Stomach (tissue), 9 donors: ENCODE measurements around the gene PDE4C. TPM values are rescaled to one million over a fixed set of nuclear protein-coding genes. Genes with fewer than 3 reads are reported as not detected.

Source experiments
- DNase-seq, 2 donors: peaks; one replicate each; pipeline versions ENCODE4 v3.0.0 to v3.0.0-alpha.2; 2013 to 2019
- H3K27ac ChIP-seq, 5 donors: fragments of 200-600 bp in 4 of 5; sonication (generic) in 4 of 5; one replicate each; pipeline ENCODE4 v1.5.1; 2013 to 2019; ENCODE audit warnings: mild to moderate bottlenecking in 1 of 5, moderate library complexity in 1 of 5
- H3K27me3 ChIP-seq, 3 donors: fragments of 200-600 bp; sonication (generic); one replicate each; pipeline ENCODE4 v1.5.1; 2017 to 2019; ENCODE audit warnings: mixed run types in 1 of 3
- H3K36me3 ChIP-seq, 4 donors: fragments of 200-600 bp; sonication (generic); 1 replicate in 3 of 4; 2 replicates in 1 of 4; pipeline ENCODE4 v1.5.1; 2016 to 2019
- H3K4me1 ChIP-seq, 4 donors: fragments of 200-600 bp; sonication (generic); one replicate each; pipeline ENCODE4 v1.5.1; 2016 to 2019
- H3K4me3 ChIP-seq, 4 donors: fragments of 200-600 bp; sonication (generic) in 3 of 4; one replicate each; pipeline ENCODE4 v1.5.1; 2016 to 2019; ENCODE audit warnings: mild to moderate bottlenecking in 1 of 4
- H3K9me3 ChIP-seq, 4 donors: fragments of 200-600 bp; sonication (generic); one replicate each; pipeline ENCODE4 v1.5.1; 2016 to 2019
- EP300 ChIP-seq: sonication (generic); formaldehyde crosslinking; IDR thresholded peaks from one replicate; pipeline ENCODE4 v1.6.1; 2017; ENCODE audit warnings: antibody characterized with exemption
- POLR2A ChIP-seq, 4 donors: fragments of 450-650 bp; IDR thresholded peaks; one replicate each; pipeline ENCODE4 v1.6.1; 2016; ENCODE audit warnings: antibody characterized with exemption in 4 of 4, control low read depth in 2 of 4, mild to moderate bottlenecking in 1 of 4, moderate library complexity in 1 of 4
- POLR2AphosphoS5 ChIP-seq, 3 donors: sonication (generic); formaldehyde crosslinking; IDR thresholded peaks; one replicate each; pipeline ENCODE4 v1.6.1; 2016; ENCODE audit warnings: antibody characterized with exemption in 3 of 3
- WGBS, 5 donors: extraction: QIAGEN DNeasy Blood & Tissue Kit in 3 of 5; methylation state at CpG; one replicate each; pipeline versions ENCODE4 v1.1.5 to v1.1.7; 2013 to 2018; 5-methylcytosine and 5-hydroxymethylcytosine counted together
- intact Hi-C: fragments of 100-400 bp; cut with DNase I; formaldehyde crosslinking; loops from one replicate; pipeline ENCODE4 v1.15.1; 2023; ENCODE audit warnings: low total_unique reads
- polyA plus RNA-seq, 3 donors: library from polyadenylated mRNA; stranded (reverse); fragments of 200-250 nt; gene quantifications; one replicate each; pipeline ENCODE4 v1.2.3, GENCODE V29; 2013
- total RNA-seq, 5 donors: library from RNA; depleted of rRNA; stranded (reverse); fragments of >200 nt; gene quantifications; one replicate each; pipeline versions ENCODE4 v1.1.0 to v1.2.3, GENCODE V29; 2014 to 2016
- TF ChIP-seq, protein P1 (sequence below), 7 experiments: fragments of 450-650 bp in 4 of 7; fragments of 200-600 bp in 3 of 7; sonication (generic) in 3 of 7; IDR thresholded peaks; one replicate each; pipeline ENCODE4 v1.5.1; 2016 to 2019; ENCODE audit warnings: antibody characterized with exemption in 7 of 7, control low read depth in 2 of 7, mild to moderate bottlenecking in 1 of 7
- donor health status: healthy with polysubstance abuse.
- donor health status: Bipolar disorder and iron deficiency.
- donor health status: healthy.

The PDE4C gene
- total and polyA plus RNA-seq, 8 donors, result 0.87 to 25.4 (median 7.0) TPM; not detected in 2

DNA sequence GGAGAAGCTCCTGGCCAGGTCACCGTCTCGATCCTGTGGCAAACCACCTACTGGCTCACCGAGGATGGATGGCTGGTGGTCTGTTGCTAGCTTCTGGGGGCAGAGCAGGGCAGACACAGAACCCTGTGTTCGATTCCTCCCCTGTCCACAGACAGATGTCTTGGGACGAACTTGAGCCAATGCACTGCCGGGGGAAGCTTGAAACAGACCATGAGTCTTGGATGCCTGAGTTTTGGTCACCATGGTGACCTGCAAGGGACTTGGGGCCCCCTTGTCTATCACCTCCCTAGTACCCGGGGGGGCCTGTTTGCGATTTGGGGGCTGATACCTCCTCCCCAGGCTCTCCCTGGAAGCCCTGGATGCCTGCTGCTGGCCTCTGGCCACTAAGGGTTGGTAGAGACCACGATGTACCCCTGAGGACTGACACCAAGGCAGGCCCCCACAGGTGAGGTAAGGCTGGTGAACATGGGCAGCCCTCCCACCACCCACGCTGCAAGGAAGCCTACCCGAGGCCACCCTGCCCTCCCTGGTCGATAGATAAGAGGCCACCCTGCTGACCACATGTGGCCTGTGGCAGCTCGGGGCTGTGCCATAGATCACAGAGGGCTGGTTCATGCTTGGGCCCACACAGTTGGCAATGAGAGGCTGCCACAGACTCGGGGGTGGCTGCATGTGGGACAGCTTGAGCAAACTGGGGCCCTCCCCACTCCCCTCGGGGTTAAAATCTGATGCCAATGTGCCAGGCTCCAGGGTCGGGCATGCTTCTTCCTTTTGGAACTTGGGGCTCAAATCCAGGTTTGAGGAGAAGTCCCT, 37.3 kb upstream of the PDE4C start:
- intact Hi-C loops, result no loop called here
- peaks cover 24 to 59% (median 48%) of the 10 kb centered on the region in 4 donors for H3K36me3 ChIP-seq

DNA sequence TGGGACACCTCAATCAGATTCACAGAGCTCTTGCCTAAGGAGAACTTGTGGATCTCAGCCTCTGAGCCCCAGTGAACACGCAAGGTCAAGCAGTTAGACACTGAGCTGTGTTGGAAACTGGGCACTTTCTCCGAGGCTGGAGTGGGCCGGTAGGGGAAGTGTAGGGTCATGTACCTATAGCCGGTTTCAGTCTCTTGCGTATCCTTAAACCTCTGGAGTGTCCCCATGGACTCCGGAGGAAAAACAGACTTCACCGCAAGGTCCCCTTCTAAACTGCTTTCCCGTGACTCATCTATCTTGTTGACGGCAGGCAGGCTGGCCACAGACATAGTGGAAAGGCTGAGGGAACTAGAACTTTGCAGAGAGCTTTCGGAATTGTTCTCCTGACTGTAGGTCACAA, 36.7 kb upstream of the PDE4C start:
- no peak for TF ChIP-seq EP300
- no peak for TF ChIP-seq POLR2A (IDR thresholded peaks at IDR 0.05)
- TF ChIP-seq, protein P1, sequence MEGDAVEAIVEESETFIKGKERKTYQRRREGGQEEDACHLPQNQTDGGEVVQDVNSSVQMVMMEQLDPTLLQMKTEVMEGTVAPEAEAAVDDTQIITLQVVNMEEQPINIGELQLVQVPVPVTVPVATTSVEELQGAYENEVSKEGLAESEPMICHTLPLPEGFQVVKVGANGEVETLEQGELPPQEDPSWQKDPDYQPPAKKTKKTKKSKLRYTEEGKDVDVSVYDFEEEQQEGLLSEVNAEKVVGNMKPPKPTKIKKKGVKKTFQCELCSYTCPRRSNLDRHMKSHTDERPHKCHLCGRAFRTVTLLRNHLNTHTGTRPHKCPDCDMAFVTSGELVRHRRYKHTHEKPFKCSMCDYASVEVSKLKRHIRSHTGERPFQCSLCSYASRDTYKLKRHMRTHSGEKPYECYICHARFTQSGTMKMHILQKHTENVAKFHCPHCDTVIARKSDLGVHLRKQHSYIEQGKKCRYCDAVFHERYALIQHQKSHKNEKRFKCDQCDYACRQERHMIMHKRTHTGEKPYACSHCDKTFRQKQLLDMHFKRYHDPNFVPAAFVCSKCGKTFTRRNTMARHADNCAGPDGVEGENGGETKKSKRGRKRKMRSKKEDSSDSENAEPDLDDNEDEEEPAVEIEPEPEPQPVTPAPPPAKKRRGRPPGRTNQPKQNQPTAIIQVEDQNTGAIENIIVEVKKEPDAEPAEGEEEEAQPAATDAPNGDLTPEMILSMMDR (IDR thresholded peaks at IDR 0.05), result no peak
- no peak for TF ChIP-seq POLR2AphosphoS5 (IDR thresholded peaks at IDR 0.05)
- Histone ChIP-seq H3K27me3 (no peaks in the 10 kb centered on the region), H3K9me3 (no peaks in the 10 kb centered on the region), H3K4me3 (no peak overlapping the region), H3K4me1 (no peaks in the 10 kb centered on the region), H3K36me3 (peaks cover 21 to 52% (median 44%) of the 10 kb centered on the region in 4 donors), H3K27ac (no peak overlapping the region)
- WGBS, 5 donors, result 88 to 92% (median 91%) methylated on average over 10 of the region's 10 CpGs
- no peak for DNase-seq
- intact Hi-C loops, result no loop called here

More for the DNA sequence above, 37.3 kb upstream of the PDE4C start:
- H3K9me3 ChIP-seq, result no peaks in the 10 kb centered on the region
- 67 to 87% (median 84%) methylated on average over 5 to 16 of the region's 16 CpGs for WGBS, 5 donors
- no peaks in the 10 kb centered on the region for H3K27me3 ChIP-seq
- no peak overlapping the region for H3K27ac ChIP-seq
- peak in 1 of 2 donors; percentile 10 for DNase-seq
- H3K4me3 ChIP-seq, result no peak overlapping the region
- no peaks in the 10 kb centered on the region for H3K4me1 ChIP-seq
- no peak for TF ChIP-seq EP300
- no peak for TF ChIP-seq POLR2A (IDR thresholded peaks at IDR 0.05)
- TF ChIP-seq, protein P1 (IDR thresholded peaks at IDR 0.05), result no peak
- no peak for TF ChIP-seq POLR2AphosphoS5 (IDR thresholded peaks at IDR 0.05)

DNA sequence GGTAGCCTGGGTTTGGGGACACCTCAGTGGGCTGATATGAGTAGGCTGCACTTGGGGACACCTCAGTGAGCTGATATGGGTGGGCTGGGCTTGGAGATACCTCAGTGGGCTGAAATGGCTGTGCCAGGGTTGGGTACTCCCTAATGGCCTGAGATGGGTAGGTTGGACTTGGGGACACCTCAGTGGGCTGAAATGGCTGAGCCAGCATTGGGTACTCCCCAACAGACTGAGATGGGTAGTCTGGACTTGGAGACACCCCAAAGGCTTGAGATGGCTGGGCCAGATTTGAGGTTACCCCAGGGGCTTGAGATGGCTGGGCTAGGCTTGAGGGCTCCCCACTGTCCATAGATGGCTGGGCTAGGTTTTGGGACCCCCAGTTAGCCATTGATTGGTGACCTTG, 35.9 kb upstream of the PDE4C start:
- H3K4me1 ChIP-seq, result no peaks in the 10 kb centered on the region
- DNase-seq, result peak in 1 of 2 donors; percentile 3
- intact Hi-C loops, result no loop called here
- no peaks in the 10 kb centered on the region for H3K9me3 ChIP-seq
- H3K27me3 ChIP-seq, result no peaks in the 10 kb centered on the region
- peaks cover 16 to 50% (median 44%) of the 10 kb centered on the region in 4 donors for H3K36me3 ChIP-seq
- no peak overlapping the region for H3K4me3 ChIP-seq
- H3K27ac ChIP-seq, result no peak overlapping the region
- TF ChIP-seq, protein P1 (IDR thresholded peaks at IDR 0.05), result no peak
- no peak for TF ChIP-seq EP300
- no peak for TF ChIP-seq POLR2AphosphoS5 (IDR thresholded peaks at IDR 0.05)
- TF ChIP-seq POLR2A (IDR thresholded peaks at IDR 0.05), result no peak

DNA sequence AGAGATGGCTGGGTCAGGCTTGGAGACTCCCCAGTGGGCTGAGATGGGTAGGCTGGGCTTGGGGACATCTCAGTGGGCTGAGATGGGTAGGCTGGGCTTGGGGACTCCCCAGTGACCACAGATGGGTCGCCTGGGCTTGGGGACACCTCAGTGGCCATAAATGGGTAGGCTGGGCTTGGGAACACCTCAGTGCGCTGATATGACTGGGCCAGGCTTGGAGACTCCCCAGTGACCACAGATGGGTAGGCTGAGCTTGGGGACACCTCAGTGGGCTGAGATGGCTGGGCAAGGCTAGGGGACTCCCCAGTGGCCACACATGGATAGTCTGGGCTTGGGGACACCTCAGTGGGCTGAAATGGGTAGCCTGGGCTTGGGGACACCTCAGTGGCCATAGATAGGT, 35.2 kb upstream of the PDE4C start:
- intact Hi-C loops, result no loop called here
- DNase-seq, result no peak
- H3K27me3 ChIP-seq, result no peaks in the 10 kb centered on the region
- H3K36me3 ChIP-seq, result peaks cover 10 to 46% (median 40%) of the 10 kb centered on the region in 4 donors
- TF ChIP-seq EP300, result no peak
- no peak for TF ChIP-seq POLR2AphosphoS5 (IDR thresholded peaks at IDR 0.05)
- TF ChIP-seq, protein P1 (IDR thresholded peaks at IDR 0.05), result no peak
- no peak for TF ChIP-seq POLR2A (IDR thresholded peaks at IDR 0.05)
- no peaks in the 10 kb centered on the region for H3K9me3 ChIP-seq
- no peaks in the 10 kb centered on the region for H3K4me1 ChIP-seq
- H3K27ac ChIP-seq, result no peak overlapping the region
- no peak overlapping the region for H3K4me3 ChIP-seq
- 83 to 100% (median 90%) methylated on average over 1 to 2 of the region's 2 CpGs for WGBS, 5 donors
